Activated CD8-positive, alpha-beta memory T cell treated with anti-CD3 and anti-CD28 coated beads, Interleukin-2, amount 50 U/mL, for 24 hours (primary cell): Measurements from ENCODE around the gene ARID3A.

Experiments used
- DNase-seq: peaks from one replicate; pipeline ENCODE4 v3.0.0-alpha.2; 2020; ENCODE audit errors: extremely low read depth

Gene ARID3A

DNA sequence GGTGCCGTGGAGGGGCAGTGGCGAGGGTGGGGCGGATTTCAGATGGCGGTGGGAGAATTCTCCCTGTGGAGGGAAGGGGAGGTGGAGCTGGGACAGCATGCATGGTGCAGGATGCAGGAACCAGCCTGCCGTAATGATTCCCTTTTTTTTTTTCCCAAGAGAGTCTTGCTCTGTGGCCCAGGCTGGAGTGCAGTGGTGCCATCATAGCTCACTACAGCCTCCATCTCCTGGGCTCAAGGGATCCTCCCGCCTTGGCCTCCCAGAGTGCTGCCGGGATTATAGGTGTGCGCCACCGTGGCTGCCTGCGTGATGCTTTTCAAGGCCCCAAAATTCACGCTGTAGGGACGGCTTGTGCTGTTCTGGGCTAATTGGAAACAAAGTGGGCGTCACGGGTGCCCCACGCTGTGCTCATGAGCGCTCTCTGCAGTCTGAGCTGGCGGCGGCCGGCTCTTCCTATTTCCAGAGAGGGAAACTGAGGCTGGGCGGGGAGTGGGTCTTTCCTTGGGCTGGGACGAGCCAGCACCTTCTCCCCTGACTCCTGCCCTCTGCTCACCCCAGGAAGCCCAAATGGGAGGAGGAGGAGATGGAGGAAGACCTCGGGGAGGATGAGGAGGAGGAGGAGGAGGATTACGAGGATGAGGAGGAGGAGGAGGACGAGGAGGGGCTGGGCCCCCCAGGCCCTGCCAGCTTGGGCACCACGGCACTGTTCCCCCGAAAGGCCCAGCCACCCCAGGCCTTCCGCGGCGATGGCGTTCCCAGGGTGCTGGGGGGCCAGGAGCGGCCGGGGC is 6.2 kb downstream of the ARID3A start:
- DNase-seq, result no peak

DNA sequence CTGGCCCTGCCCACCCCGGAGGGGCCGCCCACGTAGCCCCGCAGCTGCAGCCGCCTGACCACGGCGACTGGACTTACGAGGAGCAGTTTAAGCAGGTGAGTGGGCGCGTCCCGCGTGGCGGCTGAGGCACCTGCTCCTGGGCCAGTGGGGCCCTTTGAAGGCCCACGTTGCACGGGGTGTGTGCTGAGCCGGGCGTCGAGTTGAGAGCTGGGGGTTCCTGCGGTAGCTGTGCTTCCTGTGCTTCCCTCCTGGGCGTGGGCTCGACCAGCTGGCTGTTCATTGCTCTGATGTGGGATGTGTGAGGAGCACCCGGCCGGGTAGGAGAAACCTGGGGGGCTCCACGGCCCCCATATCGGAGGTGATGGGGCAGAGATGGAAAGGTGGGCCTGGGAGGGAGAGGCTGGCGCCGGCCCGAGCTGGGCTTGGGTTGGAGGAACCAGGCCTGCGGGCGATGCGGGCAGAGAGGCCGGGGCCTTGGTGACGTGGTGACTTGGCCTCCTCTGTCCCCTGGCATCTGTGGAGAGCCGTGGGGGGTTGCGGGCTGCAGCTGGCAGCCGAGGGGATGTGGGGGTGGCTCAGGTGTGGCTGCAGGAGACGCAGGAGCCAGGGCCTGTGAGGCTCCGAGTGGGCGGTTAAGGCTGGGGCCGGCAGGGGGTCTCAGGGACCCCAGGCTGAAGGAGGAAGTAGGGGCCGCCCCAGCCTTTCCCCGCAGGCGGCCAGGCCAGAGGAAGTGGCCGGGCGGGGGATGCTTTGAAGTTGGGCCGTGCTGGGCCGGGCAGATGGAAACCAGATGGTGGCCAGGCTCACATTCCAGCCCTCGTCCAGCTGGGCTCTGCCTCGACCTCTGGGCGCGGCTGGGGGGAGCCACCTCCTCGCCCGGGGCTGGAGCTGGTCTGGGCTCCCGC is 7.1 kb downstream of the ARID3A start:
- no peak for DNase-seq

- DNase-seq, result no peak
These were observed 7.7 kb downstream of the ARID3A start for GRCh38 chr19:933553-933882.

GRCh38 chr19:934197-934840 is 8.5 kb downstream of the ARID3A start:
- no peak for DNase-seq

GRCh38 chr19:934865-935479 is 9.1 kb downstream of the ARID3A start:
- no peak for DNase-seq

DNA sequence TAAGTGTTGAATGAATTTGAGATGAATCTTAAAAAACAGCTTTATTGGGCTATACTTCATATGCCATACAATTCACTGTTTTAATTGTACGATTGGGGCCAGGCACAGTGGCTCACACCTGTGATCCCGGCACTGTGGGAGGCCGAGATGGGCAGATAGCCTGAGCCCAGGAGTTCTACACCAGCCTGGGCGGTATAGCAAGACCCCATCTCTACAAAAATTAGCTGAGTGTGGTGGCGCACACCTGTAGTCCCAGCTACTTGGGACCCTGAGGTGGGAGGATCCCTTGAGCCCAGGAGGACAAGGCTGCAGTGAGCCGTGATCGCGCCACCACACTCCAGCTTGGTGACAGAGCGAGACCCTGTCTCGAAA is 10.3 kb downstream of the ARID3A start:
- DNase-seq, result no peak

DNA sequence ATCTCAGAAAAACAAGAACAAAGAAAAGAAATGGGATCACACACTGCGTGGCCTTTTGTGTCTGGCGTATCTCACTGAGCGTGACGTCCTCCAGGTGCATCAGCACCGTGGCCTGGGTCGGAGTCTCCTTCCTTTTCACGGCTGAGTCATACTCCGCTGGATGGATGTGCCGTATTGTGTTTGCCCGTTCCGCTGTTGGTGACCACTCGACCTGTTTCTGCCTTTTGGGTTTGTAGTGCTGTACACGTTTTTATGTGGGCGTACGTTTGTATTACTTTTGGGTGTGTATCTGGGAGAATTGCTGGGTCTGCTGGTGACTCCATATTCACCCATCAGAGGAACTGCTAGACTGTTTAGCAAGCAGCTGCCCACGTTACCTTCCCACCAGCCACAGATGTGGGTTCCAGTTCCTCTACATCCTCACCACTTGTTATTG is 11.4 kb downstream of the ARID3A start:
- no peak for DNase-seq

- no peak for DNase-seq
These were observed 12.5 kb downstream of the ARID3A start for GRCh38 chr19:938233-938923.

GRCh38 chr19:939439-939838 is 13.6 kb downstream of the ARID3A start:
- no peak for DNase-seq

GRCh38 chr19:939922-940321 is 14.1 kb downstream of the ARID3A start:
- no peak for DNase-seq

GRCh38 chr19:940591-941291 is 14.9 kb downstream of the ARID3A start:
- DNase-seq, result no peak

DNA sequence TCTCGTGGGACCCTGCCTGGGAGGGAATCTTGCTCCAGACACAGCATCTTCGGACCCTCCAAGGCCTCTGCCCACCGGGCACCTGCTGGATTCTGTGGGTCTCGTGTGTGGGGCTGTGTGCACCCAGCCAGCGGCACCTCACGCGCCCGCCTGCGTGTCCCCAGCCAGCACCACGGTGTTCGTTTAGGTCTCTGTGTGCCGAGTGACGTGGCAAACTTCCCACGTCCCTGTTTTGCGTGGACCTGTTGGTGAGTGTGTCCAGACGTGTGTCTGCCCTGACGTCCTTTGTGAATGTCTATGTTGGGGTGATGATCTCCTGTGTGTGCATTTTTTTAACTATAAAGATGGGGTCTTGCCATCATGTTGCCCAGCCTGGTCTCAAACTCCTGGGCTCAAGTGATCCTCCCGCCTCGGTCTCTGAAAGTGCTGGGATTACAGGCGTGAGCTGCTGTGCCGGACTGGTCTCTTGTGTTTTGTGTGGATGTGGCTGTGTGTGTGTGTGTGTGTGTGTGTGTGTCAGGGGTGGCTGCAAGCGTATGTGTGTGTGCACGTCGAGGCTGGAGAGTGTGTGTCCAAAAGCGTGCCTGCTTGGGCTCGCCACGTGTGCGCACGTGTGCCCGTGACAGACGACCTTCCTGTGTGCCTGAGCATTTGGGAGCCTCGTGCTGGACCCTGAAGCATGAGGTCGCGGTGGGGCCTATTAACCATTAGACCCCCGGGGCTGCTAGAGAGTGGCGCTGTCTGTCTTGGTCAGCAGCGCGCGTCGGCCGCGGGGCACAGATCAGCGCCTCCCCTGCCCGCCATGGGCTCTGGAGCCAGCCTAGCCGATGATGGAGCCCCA is 15.7 kb downstream of the ARID3A start:
- DNase-seq, result no peak

GRCh38 chr19:942133-942645 is 16.4 kb downstream of the ARID3A start:
- DNase-seq, result no peak

DNA sequence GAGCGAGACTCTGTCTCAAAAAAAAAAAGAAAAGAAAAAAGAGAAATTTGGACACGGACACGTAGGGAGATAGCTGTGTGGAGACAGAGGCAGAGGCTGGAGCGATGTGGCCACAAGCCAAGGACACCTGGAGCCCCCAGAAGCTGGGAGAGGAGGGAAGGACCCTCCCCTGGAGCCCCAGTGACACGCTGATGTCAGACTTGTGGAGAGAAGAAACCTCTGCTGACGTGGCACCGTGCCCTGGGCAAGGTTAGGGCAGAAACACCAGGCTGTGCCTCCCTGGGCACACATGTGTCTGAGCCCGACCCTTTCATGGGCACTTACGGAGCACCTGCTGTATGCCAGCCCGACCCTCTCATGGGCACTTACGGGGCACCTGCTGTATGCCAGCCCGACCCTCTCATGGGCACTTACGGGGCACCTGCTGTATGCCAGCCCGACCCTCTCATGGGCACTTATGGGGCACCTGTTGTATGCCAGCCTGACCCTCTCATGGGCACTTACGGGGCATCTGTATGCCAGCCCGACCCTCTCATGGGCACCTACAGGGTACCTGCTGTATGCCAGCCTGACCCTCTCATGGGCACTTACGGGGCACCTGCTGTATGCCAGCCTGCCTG is 17.8 kb downstream of the ARID3A start:
- DNase-seq, result no peak

- DNase-seq, result no peak
These were observed 18.3 kb downstream of the ARID3A start for GRCh38 chr19:944171-944567.

GRCh38 chr19:944663-945241 is 18.9 kb downstream of the ARID3A start:
- no peak for DNase-seq

DNA sequence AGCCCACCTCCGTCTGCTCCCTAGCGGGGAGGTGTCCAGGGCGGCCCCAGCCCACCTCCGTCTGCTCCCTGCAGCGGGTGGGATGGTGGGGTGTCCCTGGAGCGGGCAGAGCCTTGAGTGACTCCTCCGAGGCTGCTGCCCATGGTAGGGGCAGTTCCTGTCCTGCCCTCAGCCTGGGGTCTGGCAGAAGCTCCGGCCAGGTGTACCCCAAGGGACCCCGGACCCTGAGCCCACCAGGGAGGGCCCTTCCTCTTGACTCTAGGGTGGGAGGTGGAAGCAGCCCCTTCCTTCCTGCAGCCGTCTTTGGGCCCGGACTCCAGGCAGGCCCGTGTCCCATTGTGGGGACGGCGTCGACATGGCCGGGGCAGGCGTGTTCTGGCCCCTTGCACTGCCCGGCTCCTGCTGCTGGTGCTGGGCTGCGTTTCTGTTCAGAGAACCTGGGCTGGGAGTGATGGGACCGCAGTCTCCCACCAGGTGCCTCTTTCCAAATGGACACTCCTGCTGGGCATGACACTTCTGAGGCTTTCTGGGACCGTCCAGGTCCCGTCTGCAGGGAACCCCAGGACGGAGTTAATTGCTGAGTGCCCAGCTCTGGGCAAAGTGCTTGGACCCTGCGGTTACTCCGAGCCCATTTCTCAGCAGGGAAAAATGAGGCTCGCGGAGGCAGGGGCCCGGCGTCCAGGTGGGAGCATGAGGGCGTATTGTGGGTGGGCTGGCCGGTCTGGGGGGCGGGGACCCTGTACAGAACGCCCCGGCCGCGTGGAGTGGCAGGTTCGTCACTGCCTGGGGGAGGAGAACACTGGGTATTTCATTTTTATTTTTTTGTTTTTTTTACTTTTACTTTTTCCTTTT is 19.8 kb downstream of the ARID3A start:
- no peak for DNase-seq

- no peak for DNase-seq
These were observed 21.4 kb downstream of the ARID3A start for GRCh38 chr19:947090-947706.
